ENCODE measurements around the gene HAAO. TPM values are rescaled to one million over a fixed set of nuclear protein-coding genes. Genes with fewer than 3 reads are reported as not detected.

HAAO gene
- total RNA-seq, 6 experiments from 2014 or later, result 60.7 to 187 (median 114) TPM

DNA sequence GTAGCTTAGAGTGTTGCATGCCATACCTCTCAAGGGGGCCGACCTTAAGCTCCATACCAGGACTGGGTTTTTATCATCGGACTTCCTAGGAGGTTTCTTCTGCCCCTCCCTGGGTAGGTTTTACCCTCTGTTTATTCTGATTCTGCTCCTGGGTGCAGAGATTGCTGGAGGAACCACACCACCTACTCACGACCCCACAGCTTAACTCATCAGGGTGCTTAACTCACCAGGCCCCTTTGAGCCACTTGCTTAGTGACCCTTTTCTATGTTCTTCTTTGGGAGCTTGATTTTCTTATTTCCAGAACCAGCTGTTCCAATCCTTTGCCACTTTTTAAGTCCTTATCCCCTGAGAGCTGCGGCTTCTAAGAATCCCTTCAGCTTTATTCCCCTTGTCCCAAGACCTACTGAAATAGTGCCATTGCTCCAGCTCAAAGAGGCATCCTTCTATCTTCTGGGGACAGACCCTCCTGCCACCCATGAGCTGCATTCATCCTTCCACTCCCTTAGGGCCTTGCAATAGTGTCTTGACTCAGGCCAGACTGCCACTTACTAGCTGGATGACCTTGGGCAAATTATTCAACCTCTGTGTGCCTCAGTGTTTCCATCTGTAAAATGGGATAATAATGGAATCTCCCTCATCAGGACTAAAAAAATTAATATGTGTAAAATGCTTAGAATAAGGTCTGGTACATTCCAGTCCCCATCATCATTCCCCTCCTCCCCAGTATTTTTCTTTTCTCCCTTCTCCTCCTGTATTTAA, 34.2 kb downstream of the HAAO start:
- Histone ChIP-seq H3K27ac (no peak overlapping the region), H3K27me3 (no peaks in the 10 kb centered on the region), H3K4me3 (no peak overlapping the region), H3K4me1 (peaks cover 0 to 11% (median 3%) of the 10 kb centered on the region in 4 donors), H3K9me3 (no peaks in the 10 kb centered on the region), H3K36me3 (no peaks in the 10 kb centered on the region)
- no peak for ATAC-seq
- WGBS (ENCODE audit: insufficient coverage, low coverage, low lambda C conversion rate, missing lambda C conversion rate), result 83% methylated on average over 3 of the region's 4 CpGs
- intact Hi-C loops (cut with DNase I), result no loop called here
- no peak for DNase-seq
- TF ChIP-seq POLR2A (IDR thresholded peaks at IDR 0.05), result no peak
- TF ChIP-seq, protein P1, sequence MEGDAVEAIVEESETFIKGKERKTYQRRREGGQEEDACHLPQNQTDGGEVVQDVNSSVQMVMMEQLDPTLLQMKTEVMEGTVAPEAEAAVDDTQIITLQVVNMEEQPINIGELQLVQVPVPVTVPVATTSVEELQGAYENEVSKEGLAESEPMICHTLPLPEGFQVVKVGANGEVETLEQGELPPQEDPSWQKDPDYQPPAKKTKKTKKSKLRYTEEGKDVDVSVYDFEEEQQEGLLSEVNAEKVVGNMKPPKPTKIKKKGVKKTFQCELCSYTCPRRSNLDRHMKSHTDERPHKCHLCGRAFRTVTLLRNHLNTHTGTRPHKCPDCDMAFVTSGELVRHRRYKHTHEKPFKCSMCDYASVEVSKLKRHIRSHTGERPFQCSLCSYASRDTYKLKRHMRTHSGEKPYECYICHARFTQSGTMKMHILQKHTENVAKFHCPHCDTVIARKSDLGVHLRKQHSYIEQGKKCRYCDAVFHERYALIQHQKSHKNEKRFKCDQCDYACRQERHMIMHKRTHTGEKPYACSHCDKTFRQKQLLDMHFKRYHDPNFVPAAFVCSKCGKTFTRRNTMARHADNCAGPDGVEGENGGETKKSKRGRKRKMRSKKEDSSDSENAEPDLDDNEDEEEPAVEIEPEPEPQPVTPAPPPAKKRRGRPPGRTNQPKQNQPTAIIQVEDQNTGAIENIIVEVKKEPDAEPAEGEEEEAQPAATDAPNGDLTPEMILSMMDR (IDR thresholded peaks at IDR 0.05), result no peak

GRCh38 chr2:42756966-42757513, 35.3 kb downstream of the HAAO start:
- H3K27me3 ChIP-seq, result no peaks in the 10 kb centered on the region
- H3K9me3 ChIP-seq, result no peaks in the 10 kb centered on the region
- H3K4me1 ChIP-seq, result peaks cover 0 to 11% (median 3%) of the 10 kb centered on the region in 4 donors
- intact Hi-C loops (cut with DNase I), result no loop called here
- no peak overlapping the region for H3K4me3 ChIP-seq
- 100% methylated on average over 1 of the region's 6 CpGs for WGBS (ENCODE audit: insufficient coverage, low coverage, low lambda C conversion rate, missing lambda C conversion rate)
- no peak for TF ChIP-seq POLR2A (IDR thresholded peaks at IDR 0.05)
- TF ChIP-seq, protein P1 (IDR thresholded peaks at IDR 0.05), result no peak
- H3K27ac ChIP-seq, result no peak overlapping the region
- DNase-seq (no peak), ATAC-seq (no peak)
- H3K36me3 ChIP-seq, result no peaks in the 10 kb centered on the region

DNA sequence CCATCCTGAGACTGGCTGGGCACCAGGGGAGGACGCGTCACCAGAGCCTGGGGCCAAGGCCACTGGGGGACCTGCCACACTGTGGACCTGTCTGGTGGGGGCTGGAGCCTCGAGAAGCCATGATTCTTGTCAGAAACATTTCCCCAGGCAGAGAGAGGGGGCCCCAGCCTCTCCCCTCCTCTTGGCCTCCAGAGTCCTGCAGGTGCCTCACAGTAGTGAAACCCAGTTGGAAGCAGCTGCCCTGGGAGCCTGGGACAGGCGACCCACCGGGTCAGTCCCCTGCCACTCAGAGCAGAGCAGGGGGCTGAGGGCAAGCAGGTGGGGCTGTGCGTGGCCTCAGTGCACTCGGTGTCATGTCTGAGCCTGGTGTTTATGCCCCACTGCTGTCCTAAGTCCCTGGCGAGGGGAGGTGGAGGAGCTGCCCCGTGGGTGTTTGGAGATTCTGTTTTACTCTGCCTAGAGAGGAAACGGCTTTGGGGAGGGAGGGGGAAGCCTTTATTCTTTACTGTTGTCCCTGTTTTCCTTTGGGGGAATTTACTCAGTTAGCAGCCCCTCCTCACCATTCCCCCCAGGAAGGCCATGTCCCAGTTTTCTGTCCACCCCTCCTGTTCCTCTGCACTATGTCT, 36.1 kb downstream of the HAAO start:
- DNase-seq, result no peak
- intact Hi-C loops (cut with DNase I), result no loop called here
- ATAC-seq, result no peak
- no peaks in the 10 kb centered on the region for H3K36me3 ChIP-seq
- H3K4me1 ChIP-seq, result peaks cover 0 to 11% (median 3%) of the 10 kb centered on the region in 4 donors
- no peaks in the 10 kb centered on the region for H3K9me3 ChIP-seq
- H3K4me3 ChIP-seq, result no peak overlapping the region
- H3K27ac ChIP-seq, result no peak overlapping the region
- no peak for TF ChIP-seq POLR2A (IDR thresholded peaks at IDR 0.05)
- no peaks in the 10 kb centered on the region for H3K27me3 ChIP-seq
- WGBS (ENCODE audit: insufficient coverage, low coverage, low lambda C conversion rate, missing lambda C conversion rate), result 100% methylated on average over 3 of the region's 10 CpGs

DNA sequence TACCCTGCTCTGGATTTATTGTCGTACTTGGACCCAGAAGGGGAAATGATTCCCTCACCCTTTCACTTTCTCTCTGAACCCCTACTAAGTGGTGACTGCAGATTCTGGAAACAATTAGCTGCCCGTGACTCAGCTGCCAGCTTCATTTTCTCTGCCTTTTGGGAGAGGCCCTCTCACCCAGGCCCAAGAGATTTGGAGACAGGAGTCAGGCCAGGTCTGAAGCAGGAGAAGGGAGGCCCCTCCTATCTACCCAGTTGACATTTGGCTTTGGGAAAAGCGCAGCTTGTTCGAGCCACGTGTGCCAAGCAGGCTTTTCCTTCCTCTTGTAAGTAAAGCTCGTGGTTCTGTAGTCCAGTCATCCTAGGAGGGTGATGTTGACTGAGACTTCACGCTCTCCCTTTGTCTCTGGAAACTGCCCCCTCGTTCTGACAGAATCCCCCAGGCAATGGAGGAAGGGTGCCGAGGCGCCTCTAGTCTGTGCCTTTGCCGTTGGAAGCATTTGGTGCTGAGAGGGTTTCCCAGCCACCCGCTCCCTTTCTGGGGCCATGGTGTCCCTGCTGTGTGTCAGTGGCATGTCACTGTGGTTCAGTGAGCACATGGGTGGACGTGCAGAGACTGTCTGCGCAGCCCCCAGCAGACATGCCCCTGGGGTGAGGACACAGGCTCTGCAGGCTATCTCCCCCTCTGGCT, 37.0 kb downstream of the HAAO start:
- TF ChIP-seq, protein P1 (IDR thresholded peaks at IDR 0.05), result no peak
- TF ChIP-seq POLR2A (IDR thresholded peaks at IDR 0.05), result no peak
- H3K9me3 ChIP-seq, result no peaks in the 10 kb centered on the region
- H3K27ac ChIP-seq, result no peak overlapping the region
- intact Hi-C loops (cut with DNase I), result no loop called here
- DNase-seq (no peak), ATAC-seq (peak in 1 of 4 donors; percentile 21)
- 77% methylated on average over 6 of the region's 14 CpGs for WGBS (ENCODE audit: insufficient coverage, low coverage, low lambda C conversion rate, missing lambda C conversion rate)
- no peak overlapping the region for H3K4me3 ChIP-seq
- peaks cover 0 to 11% (median 3%) of the 10 kb centered on the region in 4 donors for H3K4me1 ChIP-seq
- H3K27me3 ChIP-seq, result no peaks in the 10 kb centered on the region
- H3K36me3 ChIP-seq, result no peaks in the 10 kb centered on the region

Data from right lobe of liver (tissue), 6 donors.